Astrocyte (in vitro differentiated cells and primary cell): ENCODE data around the gene RPP14. TPM values are rescaled to one million over a fixed set of nuclear protein-coding genes. Genes with fewer than 3 reads are reported as not detected.

ENCODE experiments used
- DNase-seq: peaks from one replicate; pipeline ENCODE4 v3.0.0-alpha.2; 2010; ENCODE audit warnings: low read depth
- FAIRE-seq: peaks from 2 replicates; lab custom pipeline; 2011; peaks lifted over from hg19 to GRCh38; lab: Jason Lieb, UNC
- H2AFZ ChIP-seq: 2 replicates; pipeline ENCODE4 v1.6.0; 2012; ENCODE audit warnings: low read depth, low read length, inconsistent platforms
- H3K27ac ChIP-seq: 2 replicates; pipeline ENCODE4 v1.5.1; 2011; ENCODE audit warnings: low read depth, low read length, inconsistent platforms
- H3K27me3 ChIP-seq: 2 replicates; pipeline ENCODE4 v1.6.0; 2011; ENCODE audit warnings: low read length, inconsistent platforms; ENCODE audit not compliant: insufficient read depth
- H3K36me3 ChIP-seq: 2 replicates; pipeline ENCODE4 v1.5.1; 2011; ENCODE audit warnings: low read length, inconsistent platforms; ENCODE audit not compliant: insufficient read depth
- H3K4me1 ChIP-seq: 2 replicates; pipeline ENCODE4 v1.5.1; 2011; ENCODE audit warnings: low read length, inconsistent platforms; ENCODE audit not compliant: insufficient read depth
- H3K4me2 ChIP-seq: 2 replicates; pipeline ENCODE4 v1.6.0; 2012; ENCODE audit warnings: low read length, inconsistent platforms
- H3K4me3 ChIP-seq: 2 replicates; pipeline ENCODE4 v1.5.1; 2011; ENCODE audit warnings: low read depth, mild to moderate bottlenecking, low read length, inconsistent platforms; ENCODE audit not compliant: insufficient read depth
- H3K79me2 ChIP-seq: 2 replicates; pipeline ENCODE4 v1.6.0; 2012; ENCODE audit warnings: mild to moderate bottlenecking, low read length, inconsistent platforms; ENCODE audit not compliant: insufficient read depth
- H3K9ac ChIP-seq: 2 replicates; pipeline ENCODE4 v1.6.0; 2012; ENCODE audit warnings: mild to moderate bottlenecking, low read length, inconsistent platforms
- H3K9me3 ChIP-seq: 2 replicates; pipeline ENCODE4 v1.5.1; 2012; ENCODE audit warnings: low read depth, mild to moderate bottlenecking, low read length, inconsistent platforms; ENCODE audit not compliant: insufficient read depth
- H4K20me1 ChIP-seq: 2 replicates; pipeline ENCODE4 v1.6.0; 2012; ENCODE audit warnings: low read length, inconsistent platforms; ENCODE audit not compliant: insufficient read depth
- H3K27ac Mint-ChIP-seq: one replicate; pipeline ENCODE4 v1.8.0; 2021; ENCODE audit warnings: mild to moderate bottlenecking, mixed read lengths; ENCODE audit not compliant: unreplicated experiment
- H3K27me3 Mint-ChIP-seq: one replicate; pipeline ENCODE4 v1.8.0; 2021; ENCODE audit warnings: low read depth, mixed read lengths; ENCODE audit not compliant: unreplicated experiment
- H3K36me3 Mint-ChIP-seq: one replicate; pipeline ENCODE4 v1.8.0; 2021; ENCODE audit warnings: low read depth, mixed read lengths; ENCODE audit not compliant: unreplicated experiment
- H3K4me1 Mint-ChIP-seq: one replicate; pipeline ENCODE4 v1.8.0; 2021; ENCODE audit warnings: low read depth, mixed read lengths; ENCODE audit not compliant: unreplicated experiment
- H3K4me3 Mint-ChIP-seq: one replicate; pipeline ENCODE4 v1.8.0; 2021; ENCODE audit warnings: mild to moderate bottlenecking, moderate library complexity, mixed read lengths; ENCODE audit not compliant: unreplicated experiment
- H3K9me3 Mint-ChIP-seq: one replicate; pipeline ENCODE4 v1.8.0; 2021; ENCODE audit warnings: mild to moderate bottlenecking, mixed read lengths; ENCODE audit not compliant: unreplicated experiment
- EZH2 ChIP-seq: IDR thresholded peaks from 2 replicates; pipeline ENCODE4 v1.6.1; 2012; ENCODE audit warnings: mild to moderate bottlenecking, low read length, inconsistent platforms; ENCODE audit not compliant: insufficient read depth
- total RNA-seq: library from RNA; stranded (reverse); gene quantifications from 2 replicates; pipeline ENCODE4 v1.2.1, GENCODE V29; 2021
- TF ChIP-seq, protein P1 (sequence below): IDR thresholded peaks from 2 replicates; pipeline ENCODE4 v1.5.1; 2011; ENCODE audit warnings: low read depth, mild to moderate bottlenecking, inconsistent platforms, low read length, moderate library complexity; ENCODE audit not compliant: insufficient read depth

RPP14 gene
- total RNA-seq, 1 donor from 2014 or later: 22.2 TPM

DNA sequence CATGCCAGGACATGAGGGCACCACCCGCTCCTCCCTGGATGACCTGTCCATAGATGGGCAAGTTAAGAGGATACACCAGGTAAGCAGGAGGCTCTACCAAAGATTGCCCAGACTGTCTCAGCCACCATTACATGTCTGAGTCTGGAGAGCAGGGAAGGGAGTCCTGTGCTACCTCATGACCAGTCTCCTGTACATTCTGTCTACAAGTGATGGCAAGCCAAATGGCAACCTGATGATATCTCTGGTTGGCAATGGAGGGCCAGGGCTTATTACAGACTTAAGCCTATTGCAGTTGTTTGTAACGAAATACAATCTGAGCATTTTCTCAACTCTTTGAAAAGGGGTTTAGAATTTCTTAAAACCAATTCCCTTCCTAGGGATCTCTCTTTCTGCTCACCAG is 36.7 kb upstream of the RPP14 start:
- no peak overlapping the region for H3K27ac Mint-ChIP-seq
- H3K9me3 ChIP-seq: no peaks in the 10 kb centered on the region
- DNase-seq: no peak

DNA sequence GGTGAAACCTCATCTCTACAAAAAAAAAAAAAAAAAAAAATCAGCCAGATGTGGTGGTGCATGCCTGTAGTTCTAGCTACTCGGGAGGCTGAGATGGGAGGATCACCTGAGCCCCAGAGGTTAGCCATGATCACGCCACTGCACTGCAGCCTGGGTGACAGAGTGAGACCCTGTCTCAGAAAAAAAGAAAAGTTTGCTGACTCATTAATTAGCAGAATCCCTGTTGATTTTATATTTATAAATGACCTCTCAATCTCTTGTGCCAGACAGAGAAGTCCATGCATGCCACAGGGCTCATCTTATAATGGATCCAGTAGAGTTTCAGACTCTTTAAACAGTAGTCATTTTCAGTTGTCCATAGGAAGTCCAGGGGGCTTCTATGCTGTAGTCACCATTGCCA is 35.6 kb upstream of the RPP14 start:
- no peak overlapping the region for H2AFZ ChIP-seq
- peaks cover 12% of the 10 kb centered on the region for H3K4me1 ChIP-seq
- no peaks in the 10 kb centered on the region for H3K27me3 Mint-ChIP-seq
- H3K4me1 Mint-ChIP-seq: peaks cover 8% of the 10 kb centered on the region
- FAIRE-seq (no peak), DNase-seq (no peak)
- no peak overlapping the region for H3K27ac ChIP-seq
- no peaks in the 10 kb centered on the region for H3K27me3 ChIP-seq
- H4K20me1 ChIP-seq: no peaks in the 10 kb centered on the region
- H3K9ac ChIP-seq: no peak overlapping the region
- no peak overlapping the region for H3K4me3 ChIP-seq
- H3K9me3 ChIP-seq: no peaks in the 10 kb centered on the region
- no peaks in the 10 kb centered on the region for H3K9me3 Mint-ChIP-seq
- H3K4me3 Mint-ChIP-seq: no peak overlapping the region
- no peak overlapping the region for H3K27ac Mint-ChIP-seq
- H3K79me2 ChIP-seq: no peaks in the 10 kb centered on the region
- H3K4me2 ChIP-seq: no peak overlapping the region
- H3K36me3 Mint-ChIP-seq: peaks cover 5% of the 10 kb centered on the region
- H3K36me3 ChIP-seq: no peaks in the 10 kb centered on the region
- no peak for TF ChIP-seq EZH2
- TF ChIP-seq, protein P1, sequence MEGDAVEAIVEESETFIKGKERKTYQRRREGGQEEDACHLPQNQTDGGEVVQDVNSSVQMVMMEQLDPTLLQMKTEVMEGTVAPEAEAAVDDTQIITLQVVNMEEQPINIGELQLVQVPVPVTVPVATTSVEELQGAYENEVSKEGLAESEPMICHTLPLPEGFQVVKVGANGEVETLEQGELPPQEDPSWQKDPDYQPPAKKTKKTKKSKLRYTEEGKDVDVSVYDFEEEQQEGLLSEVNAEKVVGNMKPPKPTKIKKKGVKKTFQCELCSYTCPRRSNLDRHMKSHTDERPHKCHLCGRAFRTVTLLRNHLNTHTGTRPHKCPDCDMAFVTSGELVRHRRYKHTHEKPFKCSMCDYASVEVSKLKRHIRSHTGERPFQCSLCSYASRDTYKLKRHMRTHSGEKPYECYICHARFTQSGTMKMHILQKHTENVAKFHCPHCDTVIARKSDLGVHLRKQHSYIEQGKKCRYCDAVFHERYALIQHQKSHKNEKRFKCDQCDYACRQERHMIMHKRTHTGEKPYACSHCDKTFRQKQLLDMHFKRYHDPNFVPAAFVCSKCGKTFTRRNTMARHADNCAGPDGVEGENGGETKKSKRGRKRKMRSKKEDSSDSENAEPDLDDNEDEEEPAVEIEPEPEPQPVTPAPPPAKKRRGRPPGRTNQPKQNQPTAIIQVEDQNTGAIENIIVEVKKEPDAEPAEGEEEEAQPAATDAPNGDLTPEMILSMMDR: no peak

More for the DNA sequence above, 36.7 kb upstream of the RPP14 start:
- Histone ChIP-seq H3K27ac (no peak overlapping the region), H3K9ac (no peak overlapping the region), H3K4me3 (no peak overlapping the region), H4K20me1 (no peaks in the 10 kb centered on the region), H3K4me1 (peaks cover 9% of the 10 kb centered on the region), H3K4me2 (no peak overlapping the region), H3K36me3 (no peaks in the 10 kb centered on the region), H3K79me2 (no peaks in the 10 kb centered on the region), H2AFZ (no peak overlapping the region), H3K27me3 (no peaks in the 10 kb centered on the region)
- H3K36me3 Mint-ChIP-seq: peaks cover 4% of the 10 kb centered on the region
- no peaks in the 10 kb centered on the region for H3K9me3 Mint-ChIP-seq
- no peaks in the 10 kb centered on the region for H3K27me3 Mint-ChIP-seq
- peaks cover 8% of the 10 kb centered on the region for H3K4me1 Mint-ChIP-seq
- TF ChIP-seq, protein P1: no peak
- TF ChIP-seq EZH2: no peak
- H3K4me3 Mint-ChIP-seq: no peak overlapping the region
- FAIRE-seq: no peak

DNA sequence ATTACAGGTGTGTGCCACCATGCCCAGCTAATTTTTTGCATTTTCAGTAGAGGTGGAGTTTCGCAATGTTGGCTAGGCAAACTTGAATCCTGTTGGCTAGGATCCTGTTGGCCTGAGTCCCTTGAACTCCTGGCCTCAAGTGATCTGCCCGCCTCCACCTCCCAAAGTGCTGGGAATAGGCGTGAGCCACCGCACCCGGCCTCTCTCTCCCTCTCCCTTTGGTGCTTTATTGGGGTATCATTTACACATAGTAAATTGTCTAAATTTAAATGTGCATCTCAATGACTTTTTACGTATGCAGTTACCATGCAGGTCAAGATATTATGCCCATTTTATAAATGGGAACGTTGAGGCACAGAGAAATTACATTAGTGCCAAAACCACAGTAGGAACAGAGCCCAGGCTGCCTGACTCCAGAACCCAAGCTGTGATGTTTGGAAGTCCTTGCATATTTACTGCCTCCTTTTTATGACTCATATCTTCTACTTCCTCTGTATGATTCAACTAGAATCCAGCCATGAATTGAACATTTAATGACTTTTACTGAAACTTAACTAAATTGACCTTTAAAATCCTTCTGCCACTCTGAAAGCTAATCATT is 34.0 kb upstream of the RPP14 start:
- Histone ChIP-seq H3K27me3 (no peaks in the 10 kb centered on the region), H3K27ac (peak overlapping the region; percentile 71), H3K9me3 (no peaks in the 10 kb centered on the region), H3K79me2 (no peaks in the 10 kb centered on the region), H4K20me1 (no peaks in the 10 kb centered on the region), H3K4me2 (peak overlapping the region; percentile 71), H3K9ac (peak overlapping the region; percentile 42), H3K36me3 (no peaks in the 10 kb centered on the region), H2AFZ (no peak overlapping the region), H3K4me3 (no peak overlapping the region), H3K4me1 (peaks cover 12% of the 10 kb centered on the region)
- peak overlapping the region; percentile 79 for H3K27ac Mint-ChIP-seq
- DNase-seq: peak; percentile 94
- no peak overlapping the region for H3K4me3 Mint-ChIP-seq
- TF ChIP-seq, protein P1: no peak
- TF ChIP-seq EZH2: no peak
- peak; percentile 62 for FAIRE-seq
- no peaks in the 10 kb centered on the region for H3K27me3 Mint-ChIP-seq
- H3K36me3 Mint-ChIP-seq: peaks cover 5% of the 10 kb centered on the region
- H3K4me1 Mint-ChIP-seq: peaks cover 8% of the 10 kb centered on the region
- H3K9me3 Mint-ChIP-seq: peaks cover 6% of the 10 kb centered on the region
